LNCAP (cell line): ENCODE measurements around the gene MAP3K13.

ENCODE experiments used
- TF ChIP-seq, protein P1 (sequence below): fragments of 450-650 bp; IDR thresholded peaks from 2 replicates; pipeline ENCODE4 v1.5.1; 2017; ENCODE audit warnings: mild to moderate bottlenecking

Gene MAP3K13

DNA sequence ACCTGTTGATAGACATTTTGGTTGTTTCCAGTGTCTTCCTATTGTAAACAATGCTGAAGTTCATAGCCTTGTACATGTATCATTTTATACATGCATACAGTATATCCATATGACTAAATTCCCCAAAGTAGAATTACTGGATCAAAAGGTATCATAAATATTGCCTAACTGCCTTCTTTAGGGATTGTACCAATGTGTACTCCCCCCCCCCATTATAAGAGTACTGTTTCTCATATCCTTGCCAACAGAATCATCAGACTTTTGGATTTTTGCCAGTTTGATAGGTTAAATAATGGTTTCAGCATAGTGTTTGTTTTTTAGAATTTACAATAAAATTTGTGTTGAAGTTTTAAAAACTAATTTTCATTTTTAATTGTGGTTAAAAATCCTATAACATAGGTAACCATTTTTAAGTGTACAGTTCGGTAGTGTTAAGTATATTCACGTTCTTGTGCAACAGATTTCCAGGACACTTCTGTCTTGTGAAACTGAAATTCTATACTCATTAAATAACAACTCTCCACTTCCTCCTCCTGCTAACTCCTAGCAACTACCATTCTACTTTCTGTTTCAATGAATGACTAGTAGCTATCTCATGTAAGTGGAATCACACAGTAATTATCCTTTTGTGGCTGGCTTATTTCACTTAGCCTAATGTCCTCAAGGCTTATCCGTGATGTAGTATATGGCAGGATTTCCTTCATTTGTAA is 30.8 kb upstream of the MAP3K13 start:
- TF ChIP-seq, protein P1, sequence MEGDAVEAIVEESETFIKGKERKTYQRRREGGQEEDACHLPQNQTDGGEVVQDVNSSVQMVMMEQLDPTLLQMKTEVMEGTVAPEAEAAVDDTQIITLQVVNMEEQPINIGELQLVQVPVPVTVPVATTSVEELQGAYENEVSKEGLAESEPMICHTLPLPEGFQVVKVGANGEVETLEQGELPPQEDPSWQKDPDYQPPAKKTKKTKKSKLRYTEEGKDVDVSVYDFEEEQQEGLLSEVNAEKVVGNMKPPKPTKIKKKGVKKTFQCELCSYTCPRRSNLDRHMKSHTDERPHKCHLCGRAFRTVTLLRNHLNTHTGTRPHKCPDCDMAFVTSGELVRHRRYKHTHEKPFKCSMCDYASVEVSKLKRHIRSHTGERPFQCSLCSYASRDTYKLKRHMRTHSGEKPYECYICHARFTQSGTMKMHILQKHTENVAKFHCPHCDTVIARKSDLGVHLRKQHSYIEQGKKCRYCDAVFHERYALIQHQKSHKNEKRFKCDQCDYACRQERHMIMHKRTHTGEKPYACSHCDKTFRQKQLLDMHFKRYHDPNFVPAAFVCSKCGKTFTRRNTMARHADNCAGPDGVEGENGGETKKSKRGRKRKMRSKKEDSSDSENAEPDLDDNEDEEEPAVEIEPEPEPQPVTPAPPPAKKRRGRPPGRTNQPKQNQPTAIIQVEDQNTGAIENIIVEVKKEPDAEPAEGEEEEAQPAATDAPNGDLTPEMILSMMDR, result no peak

DNA sequence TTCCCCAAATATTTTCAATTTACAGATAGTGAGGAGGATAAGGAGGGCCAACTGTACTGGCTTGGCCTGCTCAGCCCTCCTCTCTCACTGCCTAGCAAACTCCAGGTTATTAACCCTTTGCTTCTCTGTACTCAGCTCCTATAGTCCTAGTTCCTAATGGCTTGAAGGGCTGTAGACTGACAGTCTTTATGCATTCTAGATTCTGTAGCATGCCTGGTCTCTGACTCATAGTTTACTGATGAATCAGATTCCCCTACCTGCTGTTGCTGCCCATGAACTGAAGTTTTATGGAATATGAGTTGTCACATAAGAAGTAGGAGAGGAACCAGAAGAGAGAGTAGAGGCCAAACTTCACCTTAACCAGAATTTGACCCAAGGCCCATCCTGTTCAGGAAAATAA is 27.1 kb upstream of the MAP3K13 start:
- TF ChIP-seq, protein P1, result no peak

DNA sequence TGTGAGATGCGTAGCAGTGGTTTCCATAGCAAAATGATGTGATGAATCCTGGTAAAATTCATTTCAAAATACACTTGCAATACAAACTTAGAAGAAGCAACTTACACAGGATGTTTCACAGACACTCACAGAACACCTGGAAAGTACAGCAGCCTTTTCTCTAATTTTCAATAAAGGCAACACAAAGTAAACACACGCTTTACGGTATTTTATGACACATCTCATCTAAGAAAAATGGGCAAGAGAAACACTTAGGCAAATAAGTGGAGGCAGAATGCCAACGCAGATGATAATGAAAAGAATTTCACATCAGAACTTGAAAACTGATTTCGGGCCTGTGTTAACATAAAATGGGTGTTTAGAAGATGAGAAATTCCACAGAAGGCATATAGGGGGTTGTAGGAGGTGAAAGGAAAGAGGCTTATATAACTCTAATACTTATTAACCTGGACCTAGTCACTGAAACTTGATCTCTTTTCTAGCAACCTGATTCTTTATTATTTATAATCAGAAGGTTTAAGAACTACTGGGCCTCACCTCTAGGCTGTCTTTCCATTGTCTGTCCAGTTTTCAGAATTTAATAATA is 25.6 kb upstream of the MAP3K13 start:
- TF ChIP-seq, protein P1, result no peak

DNA sequence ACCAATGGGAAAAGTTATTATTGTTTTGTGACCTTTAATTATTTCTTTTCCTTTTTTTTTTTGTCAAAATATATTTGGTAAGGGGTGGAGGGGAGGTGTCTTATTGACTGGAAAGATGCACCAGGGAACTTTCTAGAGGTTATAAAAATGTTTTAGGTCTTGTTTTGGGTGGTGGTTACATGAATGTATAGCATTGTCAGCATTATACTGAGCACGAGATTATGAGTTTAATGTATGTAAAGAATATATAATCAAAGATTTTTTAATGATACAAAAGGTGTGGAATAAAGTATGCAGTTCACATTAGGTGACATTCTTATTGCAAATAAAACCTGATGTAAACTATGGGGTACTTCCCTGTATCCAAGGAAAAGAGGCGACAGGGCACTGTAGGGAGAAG is 23.0 kb upstream of the MAP3K13 start:
- TF ChIP-seq, protein P1, result no peak

DNA sequence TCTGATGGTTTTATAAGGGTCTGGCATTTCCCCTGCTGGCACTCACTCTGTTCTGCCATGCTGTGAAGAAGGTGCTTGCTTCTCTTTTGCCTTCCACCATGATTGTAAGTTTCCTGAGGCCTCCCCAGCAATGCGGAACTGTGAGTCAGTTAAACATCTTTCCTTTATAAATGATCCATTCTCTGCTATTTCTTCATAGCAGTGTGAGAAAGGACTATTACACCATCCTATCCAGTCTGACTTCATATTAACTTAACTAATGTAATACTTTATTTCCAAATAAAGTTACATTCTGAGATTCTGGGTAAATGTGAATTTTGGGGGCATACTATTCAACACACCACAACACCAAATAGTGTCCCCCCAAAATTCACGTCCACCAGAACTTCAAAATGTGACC is 22.2 kb upstream of the MAP3K13 start:
- TF ChIP-seq, protein P1, result no peak

DNA sequence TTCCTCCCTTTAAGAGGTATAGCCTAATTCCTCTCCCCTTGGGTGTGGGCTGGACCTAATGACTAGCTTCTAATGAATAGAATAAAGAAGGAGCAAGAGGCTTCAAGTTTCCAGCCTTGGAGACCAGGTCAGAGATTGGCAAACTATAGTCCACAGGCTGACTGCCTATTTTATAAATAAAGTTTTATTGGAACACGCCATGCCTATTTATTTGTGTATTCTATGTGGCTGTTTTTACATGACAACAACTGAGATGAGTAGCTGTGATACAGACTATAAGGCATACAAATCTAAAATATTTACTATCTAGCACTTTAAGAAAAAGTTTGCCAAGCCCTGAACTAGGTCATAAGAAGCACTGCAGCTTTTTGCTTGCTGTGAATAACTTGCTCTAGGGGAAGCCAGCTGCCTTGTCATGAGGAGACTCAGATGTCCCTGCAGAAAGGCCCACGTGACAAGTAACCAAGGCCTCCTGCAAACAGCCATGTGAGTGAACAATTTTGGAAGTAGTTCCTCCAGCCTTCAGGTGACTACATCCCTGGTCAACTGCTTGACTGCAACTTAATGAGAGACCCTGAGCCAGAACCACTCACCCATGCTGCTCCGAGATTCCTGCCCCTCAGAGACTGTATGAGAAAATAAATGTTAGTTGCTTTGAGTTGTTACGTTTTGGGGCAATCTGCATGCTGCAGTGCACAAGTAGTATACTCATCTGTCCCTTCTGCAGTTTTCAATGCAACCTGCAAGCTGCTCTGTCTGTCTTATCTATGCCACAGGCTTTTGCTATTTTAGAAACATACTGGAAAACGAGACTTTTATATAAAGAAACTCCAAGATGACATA is 21.1 kb upstream of the MAP3K13 start:
- TF ChIP-seq, protein P1, result no peak

DNA sequence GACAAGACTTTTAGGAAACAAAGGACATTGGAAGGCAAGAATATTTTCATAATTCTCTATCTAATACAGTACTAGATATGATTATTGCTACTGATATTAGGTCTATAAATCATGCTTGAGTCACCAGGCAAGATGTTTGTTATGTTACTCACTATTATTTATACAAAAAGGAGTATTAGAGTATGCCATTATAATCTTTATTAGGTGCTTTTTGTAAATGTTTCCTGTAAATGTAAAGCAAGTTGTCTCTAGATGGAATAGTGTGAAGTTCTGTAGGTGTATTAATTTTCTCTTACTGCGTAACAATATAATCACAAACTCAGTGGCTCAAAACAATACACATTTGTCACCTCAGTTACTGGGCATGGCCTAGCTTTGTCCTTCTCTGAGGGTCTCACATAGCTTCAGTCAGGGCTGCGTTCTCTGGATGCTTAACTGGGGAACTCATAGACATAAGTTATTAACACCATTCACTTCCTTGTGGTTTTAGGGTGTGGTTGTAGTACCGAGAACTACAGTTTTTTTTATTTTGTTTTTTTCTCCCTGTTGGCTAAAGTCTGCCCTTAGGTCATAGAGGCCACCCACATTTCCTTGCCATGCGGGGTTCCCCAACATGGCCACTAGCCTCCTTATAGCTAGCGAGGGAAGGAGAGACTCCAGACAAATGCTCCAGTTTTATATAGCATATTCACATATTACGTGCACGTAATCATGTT is 20.3 kb upstream of the MAP3K13 start:
- TF ChIP-seq, protein P1, result no peak
